ENCODE measurements around the gene ATP13A5. TPM values are rescaled to one million over a fixed set of nuclear protein-coding genes. Genes with fewer than 3 reads are reported as not detected.

The ATP13A5 gene
- total RNA-seq, 1 donor from 2014 or later = not detected

DNA sequence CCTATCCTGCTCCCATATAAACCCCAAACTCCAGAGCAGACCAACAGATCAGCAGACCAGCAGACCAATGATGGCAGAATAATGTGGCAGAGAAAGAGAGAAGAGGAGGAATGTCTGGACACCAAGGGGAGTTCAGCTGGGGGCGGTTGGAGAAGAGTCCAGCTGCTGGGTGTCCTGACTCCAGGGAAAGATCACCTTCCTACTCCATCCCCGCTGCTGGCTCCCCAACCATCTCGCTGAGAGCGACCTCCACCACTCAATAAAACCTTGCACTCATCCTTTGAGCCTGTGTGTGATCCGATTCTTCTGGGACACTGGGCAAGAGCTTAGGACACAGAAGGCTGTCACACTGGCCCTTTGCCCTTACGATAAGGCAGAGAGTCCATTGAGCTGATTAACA, 150.3 kb downstream of the ATP13A5 start:
- H3K27me3 Mint-ChIP-seq = no peaks in the 10 kb centered on the region
- H3K4me1 Mint-ChIP-seq = no peaks in the 10 kb centered on the region
- DNase-seq = no peak
- intact Hi-C loops (cut with micrococcal nuclease) = no loop called here
- H3K27ac Mint-ChIP-seq = no peak overlapping the region
- H3K9me3 Mint-ChIP-seq = no peaks in the 10 kb centered on the region
- no peaks in the 10 kb centered on the region for H3K36me3 Mint-ChIP-seq (ENCODE audit: low read depth)
- H3K4me3 Mint-ChIP-seq = no peak overlapping the region

DNA sequence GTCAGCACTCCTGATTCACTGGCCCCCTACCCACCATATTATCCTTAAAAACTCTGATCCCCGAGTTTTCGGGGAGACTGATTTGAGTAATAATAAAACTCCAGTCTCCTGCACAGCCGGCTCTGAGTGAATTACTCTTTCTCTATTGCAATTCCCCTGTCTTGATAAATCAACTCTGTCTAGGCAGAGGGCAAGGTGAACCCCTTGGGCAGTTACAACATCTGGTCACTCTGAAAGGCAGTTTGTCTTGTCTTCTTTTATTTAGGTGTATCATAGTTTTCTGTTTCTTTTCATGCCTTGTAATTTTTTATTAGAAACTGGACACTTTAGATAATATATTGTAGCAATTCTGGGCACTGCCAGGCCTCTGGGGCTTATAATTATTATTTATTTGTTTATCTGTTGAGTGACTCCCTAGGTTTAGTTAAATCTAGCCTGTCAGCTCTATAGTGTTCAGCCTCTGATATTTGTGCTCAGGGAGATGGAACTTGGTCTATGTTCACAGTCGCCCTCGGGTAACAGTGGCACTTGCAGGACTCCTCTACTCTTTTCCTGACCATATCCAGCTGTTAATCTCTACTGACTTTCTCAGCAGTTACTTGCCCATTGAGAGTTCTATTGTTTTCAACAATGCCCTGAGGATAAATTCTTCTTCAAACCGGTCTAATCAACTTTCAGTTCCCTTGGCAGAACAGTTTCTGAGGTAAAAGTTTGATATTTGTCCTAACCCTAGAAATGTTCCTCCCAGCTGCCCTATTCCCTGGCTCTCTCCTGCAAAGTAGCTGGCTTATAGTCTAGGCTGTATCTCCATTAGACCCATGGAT, 153.0 kb downstream of the ATP13A5 start:
- Mint-ChIP-seq H3K36me3 (ENCODE audit: low read depth) (no peaks in the 10 kb centered on the region), H3K4me1 (no peaks in the 10 kb centered on the region), H3K9me3 (no peaks in the 10 kb centered on the region), H3K27ac (no peak overlapping the region), H3K27me3 (peaks cover 2% of the 10 kb centered on the region), H3K4me3 (no peak overlapping the region)
- no peak for DNase-seq
- intact Hi-C loops (cut with micrococcal nuclease) = no loop called here

Other genes starting within 250 kb of the ATP13A5 start
- not detected in 2 replicates for gene PLAAT1, start 137.5 kb downstream of the ATP13A5 start, total RNA-seq
- 0.88 and 2.1 TPM in 2 replicates for gene ATP13A4, start 176.1 kb upstream of the ATP13A5 start, total RNA-seq
- 91.2 and 92.2 TPM in 2 replicates for gene OPA1, start 214.5 kb upstream of the ATP13A5 start, total RNA-seq

All from activated CD4-positive, alpha-beta T cell treated with anti-CD3 and anti-CD28 coated beads, Interleukin-2, amount 10 ng/mL, durations not matched to agents 24 days and 14 days (primary cell).